Fibroblast of the aortic adventitia (primary cell): ENCODE results near the gene LITAF. TPM values are rescaled to one million over a fixed set of nuclear protein-coding genes. Genes with fewer than 3 reads are reported as not detected.

Experiments
- DNase-seq: peaks from one replicate; pipeline ENCODE4 v3.0.0-alpha.2; 2010; ENCODE audit warnings: low read depth
- H3K4me3 ChIP-seq: 2 replicates; pipeline ENCODE4 v1.5.1; 2011; ENCODE audit warnings: low read depth, mild to moderate bottlenecking, control low read depth, low read length, moderate library complexity
- total RNA-seq: library from RNA; depleted of rRNA; stranded (reverse); fragments of >200 nt; gene quantifications from 2 replicates; pipeline ENCODE4 v1.2.3, GENCODE V29; 2012; ENCODE audit warnings: low replicate concordance
- TF ChIP-seq, protein P1 (sequence below): IDR thresholded peaks from 2 replicates; pipeline ENCODE4 v1.5.1; 2011; ENCODE audit warnings: mild to moderate bottlenecking, low read length, control low read depth, inconsistent platforms; ENCODE audit not compliant: insufficient read depth

The LITAF gene
- total RNA-seq, 1 donor: 44.6 TPM

DNA sequence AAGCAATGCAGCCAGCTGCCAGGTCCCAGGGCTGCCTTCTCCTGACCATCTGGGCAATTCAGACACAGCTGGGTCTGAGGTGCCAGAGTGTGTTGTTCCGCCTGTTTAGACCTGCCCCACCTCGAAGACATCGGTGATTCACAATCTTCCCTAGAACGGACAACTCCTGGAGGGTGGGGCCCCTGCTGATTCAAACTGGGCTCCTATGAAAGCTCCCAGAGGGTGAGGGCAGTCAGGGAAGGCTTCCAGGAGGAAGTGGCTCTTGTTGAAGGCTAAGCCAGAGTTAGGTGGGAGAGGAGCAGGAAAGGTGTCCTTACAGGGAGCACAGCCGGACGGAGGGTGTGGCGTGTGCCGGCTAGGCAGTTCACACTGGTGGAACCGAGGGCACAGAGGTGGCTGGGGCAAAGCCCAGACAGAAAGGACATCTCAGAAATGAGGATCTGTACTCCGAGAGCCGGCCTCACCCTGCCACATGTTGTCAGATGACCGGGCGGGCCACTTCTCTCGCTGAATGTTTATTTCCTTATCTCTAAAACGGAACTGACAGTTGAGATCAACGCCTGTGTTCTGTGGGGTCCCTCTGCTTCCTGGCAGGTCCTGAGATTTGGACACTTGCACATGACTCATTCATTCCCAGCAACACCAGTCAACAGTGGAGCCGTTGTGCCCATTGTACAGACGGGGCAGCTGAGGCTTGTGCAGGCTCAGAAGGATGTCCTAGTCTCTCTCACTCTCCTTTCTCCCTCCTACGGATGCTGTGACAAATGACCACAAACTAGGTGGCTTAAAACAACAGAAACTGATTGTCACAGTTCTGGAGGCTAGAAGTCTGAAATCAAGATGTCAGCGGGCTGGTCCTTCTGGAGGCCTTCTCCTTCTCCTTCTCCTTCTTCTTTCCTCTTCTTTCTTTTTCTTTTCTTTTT lies 26.9 kb upstream of the LITAF start:
- H3K4me3 ChIP-seq: no peak overlapping the region
- TF ChIP-seq, protein P1, sequence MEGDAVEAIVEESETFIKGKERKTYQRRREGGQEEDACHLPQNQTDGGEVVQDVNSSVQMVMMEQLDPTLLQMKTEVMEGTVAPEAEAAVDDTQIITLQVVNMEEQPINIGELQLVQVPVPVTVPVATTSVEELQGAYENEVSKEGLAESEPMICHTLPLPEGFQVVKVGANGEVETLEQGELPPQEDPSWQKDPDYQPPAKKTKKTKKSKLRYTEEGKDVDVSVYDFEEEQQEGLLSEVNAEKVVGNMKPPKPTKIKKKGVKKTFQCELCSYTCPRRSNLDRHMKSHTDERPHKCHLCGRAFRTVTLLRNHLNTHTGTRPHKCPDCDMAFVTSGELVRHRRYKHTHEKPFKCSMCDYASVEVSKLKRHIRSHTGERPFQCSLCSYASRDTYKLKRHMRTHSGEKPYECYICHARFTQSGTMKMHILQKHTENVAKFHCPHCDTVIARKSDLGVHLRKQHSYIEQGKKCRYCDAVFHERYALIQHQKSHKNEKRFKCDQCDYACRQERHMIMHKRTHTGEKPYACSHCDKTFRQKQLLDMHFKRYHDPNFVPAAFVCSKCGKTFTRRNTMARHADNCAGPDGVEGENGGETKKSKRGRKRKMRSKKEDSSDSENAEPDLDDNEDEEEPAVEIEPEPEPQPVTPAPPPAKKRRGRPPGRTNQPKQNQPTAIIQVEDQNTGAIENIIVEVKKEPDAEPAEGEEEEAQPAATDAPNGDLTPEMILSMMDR: no peak
- DNase-seq: no peak

DNA sequence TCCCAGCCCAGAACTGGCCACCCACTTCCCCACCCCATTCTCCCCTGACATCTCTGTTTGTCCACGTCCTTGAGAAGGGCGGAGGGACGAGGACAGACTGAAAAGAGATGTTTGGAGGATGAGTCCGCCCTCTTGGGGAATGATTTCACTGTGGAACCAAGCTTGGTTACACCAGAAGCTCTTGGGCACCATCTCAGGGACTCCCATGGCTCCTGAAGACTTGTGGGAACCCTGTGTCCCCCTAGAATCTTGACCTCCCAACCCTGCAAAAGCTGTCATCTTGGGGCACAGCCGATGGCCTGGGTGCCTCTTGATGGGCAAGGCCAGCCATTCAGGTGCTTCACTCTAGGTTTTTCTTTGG lies 25.9 kb upstream of the LITAF start:
- H3K4me3 ChIP-seq: no peak overlapping the region
- no peak for DNase-seq
- TF ChIP-seq, protein P1: no peak

DNA sequence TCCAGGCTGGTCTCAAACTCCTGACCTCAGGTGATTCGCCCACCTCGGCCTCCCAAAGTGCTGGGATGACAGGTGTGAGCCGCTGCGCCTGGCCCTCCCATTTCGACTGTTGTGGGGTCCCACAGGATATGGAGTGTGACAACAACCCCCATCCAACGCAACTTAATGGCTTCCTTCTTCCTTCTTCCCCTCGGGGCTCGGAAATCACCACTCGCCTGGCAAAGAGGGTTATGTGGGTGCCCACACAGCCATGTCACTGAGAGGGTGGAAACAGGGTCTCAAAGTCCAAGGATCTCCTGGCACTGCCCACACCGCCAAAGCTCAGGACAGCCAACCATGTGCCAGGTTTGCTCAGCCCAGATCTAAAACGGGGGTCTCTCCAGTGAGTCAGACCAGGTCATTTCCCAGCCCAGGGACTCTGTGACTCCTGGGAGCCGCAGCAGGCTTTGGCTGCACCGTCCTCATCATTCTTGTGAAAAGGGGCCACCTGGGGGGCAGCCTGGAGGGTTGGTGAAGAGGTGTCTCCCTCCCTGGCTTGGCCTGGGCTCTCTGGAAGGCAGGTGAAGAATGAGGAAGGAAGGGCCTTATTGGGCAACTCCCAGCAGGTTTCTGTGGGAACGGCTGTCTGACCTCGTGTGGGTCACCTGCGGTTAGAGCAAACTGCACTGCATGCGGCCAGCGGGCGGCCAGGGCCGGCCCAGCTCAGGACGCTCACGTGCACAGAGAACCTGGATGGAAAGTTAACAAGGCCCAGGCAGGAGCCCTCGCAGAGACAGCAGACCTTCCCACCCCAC lies 25.3 kb upstream of the LITAF start:
- DNase-seq: no peak
- TF ChIP-seq, protein P1: no peak
- H3K4me3 ChIP-seq: no peak overlapping the region

DNA sequence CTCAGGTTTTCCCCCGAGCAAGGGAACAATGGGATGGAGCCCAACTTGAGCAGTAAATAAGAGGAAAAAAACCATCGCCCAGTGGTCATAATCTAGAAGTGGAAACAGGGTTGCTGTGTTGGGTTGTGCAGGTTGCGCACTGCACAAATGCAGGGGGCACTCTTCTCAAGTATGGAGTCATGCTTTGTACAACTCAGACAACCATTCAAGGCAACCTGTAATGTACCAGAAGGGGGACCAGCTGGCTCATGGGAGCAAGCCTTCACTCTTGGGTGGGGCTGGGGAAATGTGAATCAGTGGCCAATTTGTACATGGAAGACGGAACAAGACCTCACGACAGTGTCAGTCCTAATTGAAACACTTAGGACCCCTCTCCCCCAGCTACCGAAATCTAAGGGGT lies 23.9 kb upstream of the LITAF start:
- TF ChIP-seq, protein P1: no peak
- H3K4me3 ChIP-seq: no peak overlapping the region
- no peak for DNase-seq

DNA sequence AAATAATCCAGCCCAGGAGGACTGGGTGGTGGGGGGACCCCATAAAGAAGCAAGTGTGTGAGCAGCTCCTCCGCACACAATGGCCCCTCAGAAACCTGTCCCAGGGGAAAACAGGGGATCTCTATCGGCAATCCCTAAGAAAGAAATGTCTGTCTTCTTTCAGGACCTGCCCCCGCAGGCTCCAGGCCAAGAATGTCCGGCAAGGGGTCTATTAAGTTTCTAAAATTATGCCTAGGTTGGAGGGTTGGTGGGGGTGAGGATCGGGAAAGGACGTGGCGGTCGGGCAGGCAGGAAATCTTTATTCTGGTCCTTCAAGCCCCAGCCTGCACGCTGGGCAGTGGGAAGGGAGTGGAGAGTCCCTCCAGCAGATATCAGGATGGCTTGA lies 23.4 kb upstream of the LITAF start:
- TF ChIP-seq, protein P1: no peak
- no peak overlapping the region for H3K4me3 ChIP-seq
- DNase-seq: no peak

DNA sequence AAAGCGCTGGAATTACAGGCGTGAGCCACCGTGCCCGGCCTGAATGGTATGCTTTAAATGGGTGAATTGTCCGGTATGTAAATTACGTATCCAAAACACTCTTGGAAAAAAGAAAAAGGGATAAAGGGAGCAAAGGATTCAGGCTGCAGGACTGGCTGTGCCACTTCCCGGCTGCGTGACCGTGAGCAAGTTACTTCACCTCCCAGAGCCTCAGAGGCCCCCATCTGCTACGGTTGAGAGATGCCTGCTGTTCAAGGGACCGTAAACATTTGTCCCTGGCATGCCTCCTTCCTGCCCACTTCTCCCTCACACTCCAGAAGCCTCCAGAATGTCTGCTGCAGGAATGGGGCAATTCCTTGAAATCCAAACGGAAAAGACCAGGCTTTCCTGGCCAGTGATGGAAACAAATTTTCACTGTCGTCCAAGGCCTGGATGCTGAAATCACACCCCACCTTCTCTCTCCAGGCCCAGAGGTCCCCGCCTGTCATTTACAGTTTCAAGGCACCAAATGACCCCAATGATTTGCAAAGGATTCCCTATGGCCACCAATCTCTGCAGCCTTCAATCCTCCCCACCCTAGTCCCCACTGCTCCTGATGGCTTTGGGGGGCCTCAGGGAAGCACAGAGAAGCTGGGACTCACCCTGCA lies 22.9 kb upstream of the LITAF start:
- no peak overlapping the region for H3K4me3 ChIP-seq
- no peak for DNase-seq
- TF ChIP-seq, protein P1: no peak
